Measurements from ENCODE around the gene AGRN. TPM values are rescaled to one million over a fixed set of nuclear protein-coding genes. Genes with fewer than 3 reads are reported as not detected.
A peak's percentile ranks its signal among the peaks of the same experiment; 100 is the strongest.
"Not testable (repeated sequence)": the region's sequence is repeated elsewhere in the genome, so short reads cannot be mapped to it uniquely, and the experiment has no call there.

Gene AGRN
- polyA plus RNA-seq, 3 donors, result 0.06 to 4.7 (median 0.43) TPM

GRCh38 chr1:1063945-1064831 lies 44.3 kb downstream of the AGRN start:
- no peaks in the 10 kb centered on the region for H3K36me3 ChIP-seq (replicated peaks in 1 of 2; ENCODE audit: control insufficient read depth in 1 of 2, insufficient read depth in 2 of 2, low read length in 2 of 2)
- intact Hi-C loops (cut with micrococcal nuclease), result loop anchor here (5.0 to 10.0 kb wide), 2 partner anchors 79 to 82 kb away; partner anchors contain the start of gene PERM1 (in 2 of the 2)
- no peak overlapping the region for H3K4me3 ChIP-seq (replicated peaks in 1 of 3; ENCODE audit: low read depth in 2 of 3, low read length in 3 of 3)
- Mint-ChIP-seq H3K27me3 (ENCODE audit: low read depth in 3 of 3) (peaks cover 51 to 78% (median 67%) of the 10 kb centered on the region in 3 donors), H3K9me3 (peaks cover 0 to 8% (median 3%) of the 10 kb centered on the region in 7 donors), H3K27ac (no peak overlapping the region), H3K36me3 (peaks cover 0 to 2% of the 10 kb centered on the region in 2 donors), H3K4me1 (peaks cover 17% of the 10 kb centered on the region), H3K4me3 (peak overlapping the region in 1 of 2 donors; percentile 31)
- peaks cover 0 to 3% of the 10 kb centered on the region in 2 donors for H3K9me3 ChIP-seq (replicated peaks in 1 of 2; ENCODE audit: control insufficient read depth in 1 of 2, insufficient read depth in 1 of 2, low read length in 2 of 2)
- no peaks in the 10 kb centered on the region for H4K20me1 ChIP-seq (ENCODE audit: insufficient read depth, low read length)
- H3K27me3 ChIP-seq (ENCODE audit: control insufficient read depth in 2 of 2, insufficient read depth in 2 of 2, low read length in 2 of 2), result peaks cover 6 to 55% of the 10 kb centered on the region in 2 donors
- TF ChIP-seq, protein P1, sequence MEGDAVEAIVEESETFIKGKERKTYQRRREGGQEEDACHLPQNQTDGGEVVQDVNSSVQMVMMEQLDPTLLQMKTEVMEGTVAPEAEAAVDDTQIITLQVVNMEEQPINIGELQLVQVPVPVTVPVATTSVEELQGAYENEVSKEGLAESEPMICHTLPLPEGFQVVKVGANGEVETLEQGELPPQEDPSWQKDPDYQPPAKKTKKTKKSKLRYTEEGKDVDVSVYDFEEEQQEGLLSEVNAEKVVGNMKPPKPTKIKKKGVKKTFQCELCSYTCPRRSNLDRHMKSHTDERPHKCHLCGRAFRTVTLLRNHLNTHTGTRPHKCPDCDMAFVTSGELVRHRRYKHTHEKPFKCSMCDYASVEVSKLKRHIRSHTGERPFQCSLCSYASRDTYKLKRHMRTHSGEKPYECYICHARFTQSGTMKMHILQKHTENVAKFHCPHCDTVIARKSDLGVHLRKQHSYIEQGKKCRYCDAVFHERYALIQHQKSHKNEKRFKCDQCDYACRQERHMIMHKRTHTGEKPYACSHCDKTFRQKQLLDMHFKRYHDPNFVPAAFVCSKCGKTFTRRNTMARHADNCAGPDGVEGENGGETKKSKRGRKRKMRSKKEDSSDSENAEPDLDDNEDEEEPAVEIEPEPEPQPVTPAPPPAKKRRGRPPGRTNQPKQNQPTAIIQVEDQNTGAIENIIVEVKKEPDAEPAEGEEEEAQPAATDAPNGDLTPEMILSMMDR (IDR thresholded peaks at IDR 0.05), result peak; percentile 93
- H3K79me2 ChIP-seq (ENCODE audit: insufficient read depth, low read length), result no peaks in the 10 kb centered on the region
- H3K27ac ChIP-seq (ENCODE audit: low read depth in 1 of 2, low read length in 2 of 2), result peak overlapping the region in 1 of 2 donors; percentile 16
- H3K9ac ChIP-seq (ENCODE audit: insufficient read depth, low read length, poor library complexity, severe bottlenecking), result no peak overlapping the region
- no peak overlapping the region for H2AFZ ChIP-seq (ENCODE audit: insufficient read depth, low read depth, low read length, poor library complexity, severe bottlenecking)
- peaks cover 25 to 37% of the 10 kb centered on the region in 2 donors for H3K4me1 ChIP-seq (ENCODE audit: control insufficient read depth in 1 of 2, insufficient read depth in 2 of 2, low read length in 2 of 2)
- WGBS (ENCODE audit: insufficient coverage), result 6% methylated on average over 29 of the region's 50 CpGs
- no peak overlapping the region for H3K4me2 ChIP-seq (replicated peaks; ENCODE audit: extremely low read depth, low read length, poor library complexity, severe bottlenecking)
- DNase-seq, result peak; percentile 86 to 98 (median 90)

DNA sequence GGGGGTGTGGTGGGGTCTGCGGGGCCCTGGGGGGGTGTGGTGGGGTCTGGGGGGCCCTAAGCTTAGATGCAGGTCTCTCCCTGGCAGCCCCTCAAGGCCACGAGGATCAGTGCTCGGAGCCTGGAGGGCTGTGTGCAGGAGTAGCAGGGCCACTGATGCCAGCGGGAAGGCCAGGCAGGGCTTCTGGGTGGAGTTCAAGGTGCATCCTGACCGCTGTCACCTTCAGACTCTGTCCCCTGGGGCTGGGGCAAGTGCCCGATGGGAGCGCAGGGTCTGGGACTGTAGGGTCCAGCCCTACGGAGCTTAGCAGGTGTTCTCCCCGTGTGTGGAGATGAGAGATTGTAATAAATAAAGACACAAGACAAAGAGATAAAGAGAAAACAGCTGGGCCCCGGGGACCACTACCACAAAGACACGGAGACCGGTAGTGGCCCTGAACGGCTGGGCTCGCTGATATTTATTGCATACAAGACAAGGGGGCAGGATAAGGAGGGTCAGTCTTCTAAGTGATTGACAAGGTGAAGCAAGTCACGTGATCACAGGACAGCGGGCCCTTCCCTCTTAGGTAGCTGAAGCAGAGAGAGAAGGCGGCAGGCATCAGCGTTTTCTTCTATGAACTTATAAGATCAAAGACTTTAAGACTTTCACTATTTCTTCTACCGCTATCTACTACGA lies 45.5 kb downstream of the AGRN start:
- peaks cover 0 to 8% (median 2%) of the 10 kb centered on the region in 7 donors for H3K9me3 Mint-ChIP-seq
- Histone ChIP-seq H3K27me3 (ENCODE audit: control insufficient read depth in 2 of 2, insufficient read depth in 2 of 2, low read length in 2 of 2) (peaks cover 4 to 57% of the 10 kb centered on the region in 2 donors), H4K20me1 (ENCODE audit: insufficient read depth, low read length) (no peaks in the 10 kb centered on the region), H3K79me2 (ENCODE audit: insufficient read depth, low read length) (no peaks in the 10 kb centered on the region), H3K9ac (ENCODE audit: insufficient read depth, low read length, poor library complexity, severe bottlenecking) (no peak overlapping the region), H3K4me1 (ENCODE audit: control insufficient read depth in 1 of 2, insufficient read depth in 2 of 2, low read length in 2 of 2) (peaks cover 19 to 31% of the 10 kb centered on the region in 2 donors), H3K4me3 (replicated peaks in 1 of 3; ENCODE audit: low read depth in 2 of 3, low read length in 3 of 3) (no peak overlapping the region), H3K4me2 (replicated peaks; ENCODE audit: extremely low read depth, low read length, poor library complexity, severe bottlenecking) (no peak overlapping the region), H3K9me3 (replicated peaks in 1 of 2; ENCODE audit: control insufficient read depth in 1 of 2, insufficient read depth in 1 of 2, low read length in 2 of 2) (peaks cover 0 to 3% of the 10 kb centered on the region in 2 donors), H3K36me3 (replicated peaks in 1 of 2; ENCODE audit: control insufficient read depth in 1 of 2, insufficient read depth in 2 of 2, low read length in 2 of 2) (no peaks in the 10 kb centered on the region), H3K27ac (ENCODE audit: low read depth in 1 of 2, low read length in 2 of 2) (no peak overlapping the region), H2AFZ (ENCODE audit: insufficient read depth, low read depth, low read length, poor library complexity, severe bottlenecking) (no peak overlapping the region)
- intact Hi-C loops (cut with micrococcal nuclease), result loop anchor here in 1 of 2 donors (5.0 to 10.0 kb wide), 2 partner anchors 33 to 81 kb away; partner anchors contain the start of gene PERM1
- H3K4me3 Mint-ChIP-seq, result peak overlapping the region in 1 of 2 donors; percentile 52
- 81% methylated on average over 8 of the region's 20 CpGs for WGBS (ENCODE audit: insufficient coverage)
- H3K27ac Mint-ChIP-seq, result peak overlapping the region in 4 of 7 donors; percentile 9 to 69 (median 62)
- TF ChIP-seq, protein P1 (IDR thresholded peaks at IDR 0.05), result no peak
- no peak for DNase-seq
- H3K4me1 Mint-ChIP-seq, result peaks cover 14% of the 10 kb centered on the region
- peaks cover 0 to 2% of the 10 kb centered on the region in 2 donors for H3K36me3 Mint-ChIP-seq
- H3K27me3 Mint-ChIP-seq (ENCODE audit: low read depth in 3 of 3), result peaks cover 51 to 81% (median 64%) of the 10 kb centered on the region in 3 donors

- Histone ChIP-seq H3K4me1 (ENCODE audit: control insufficient read depth in 1 of 2, insufficient read depth in 2 of 2, low read length in 2 of 2) (peaks cover 19 to 31% of the 10 kb centered on the region in 2 donors), H3K27me3 (ENCODE audit: control insufficient read depth in 2 of 2, insufficient read depth in 2 of 2, low read length in 2 of 2) (peaks cover 3 to 53% of the 10 kb centered on the region in 2 donors)
- H3K27ac Mint-ChIP-seq, result peak overlapping the region in 3 of 7 donors; percentile 3 to 65 (median 9)
- not testable (repeated sequence) for H3K4me2 ChIP-seq (replicated peaks; ENCODE audit: extremely low read depth, low read length, poor library complexity, severe bottlenecking); H3K79me2 ChIP-seq (ENCODE audit: insufficient read depth, low read length); H2AFZ ChIP-seq (ENCODE audit: insufficient read depth, low read depth, low read length, poor library complexity, severe bottlenecking); H4K20me1 ChIP-seq (ENCODE audit: insufficient read depth, low read length); H3K9ac ChIP-seq (ENCODE audit: insufficient read depth, low read length, poor library complexity, severe bottlenecking); H3K9me3 Mint-ChIP-seq; H3K9me3 ChIP-seq (replicated peaks in 1 of 2; ENCODE audit: control insufficient read depth in 1 of 2, insufficient read depth in 1 of 2, low read length in 2 of 2); H3K36me3 ChIP-seq (replicated peaks in 1 of 2; ENCODE audit: control insufficient read depth in 1 of 2, insufficient read depth in 2 of 2, low read length in 2 of 2); H3K27ac ChIP-seq (ENCODE audit: low read depth in 1 of 2, low read length in 2 of 2); H3K4me3 Mint-ChIP-seq; H3K36me3 Mint-ChIP-seq; H3K4me3 ChIP-seq (replicated peaks in 1 of 3; ENCODE audit: low read depth in 2 of 3, low read length in 3 of 3)
- peaks cover 47 to 80% (median 63%) of the 10 kb centered on the region in 3 donors for H3K27me3 Mint-ChIP-seq (ENCODE audit: low read depth in 3 of 3)
- H3K4me1 Mint-ChIP-seq, result peaks cover 14% of the 10 kb centered on the region
- 63% methylated on average over 7 of the region's 11 CpGs for WGBS (ENCODE audit: insufficient coverage)
- intact Hi-C loops (cut with micrococcal nuclease), result loop anchor here in 1 of 2 donors (5.0 to 10.0 kb wide), 2 partner anchors 34 to 81 kb away; partner anchors contain the start of gene PERM1
- DNase-seq, result peak in 1 of 3 donors; percentile 39
Measured at GRCh38 chr1:1065940-1066304, 46.0 kb downstream of the AGRN start.

Data from CD14-positive monocyte (primary cell).